Measurements from ENCODE around the gene MAP2K5.

The MAP2K5 gene

DNA sequence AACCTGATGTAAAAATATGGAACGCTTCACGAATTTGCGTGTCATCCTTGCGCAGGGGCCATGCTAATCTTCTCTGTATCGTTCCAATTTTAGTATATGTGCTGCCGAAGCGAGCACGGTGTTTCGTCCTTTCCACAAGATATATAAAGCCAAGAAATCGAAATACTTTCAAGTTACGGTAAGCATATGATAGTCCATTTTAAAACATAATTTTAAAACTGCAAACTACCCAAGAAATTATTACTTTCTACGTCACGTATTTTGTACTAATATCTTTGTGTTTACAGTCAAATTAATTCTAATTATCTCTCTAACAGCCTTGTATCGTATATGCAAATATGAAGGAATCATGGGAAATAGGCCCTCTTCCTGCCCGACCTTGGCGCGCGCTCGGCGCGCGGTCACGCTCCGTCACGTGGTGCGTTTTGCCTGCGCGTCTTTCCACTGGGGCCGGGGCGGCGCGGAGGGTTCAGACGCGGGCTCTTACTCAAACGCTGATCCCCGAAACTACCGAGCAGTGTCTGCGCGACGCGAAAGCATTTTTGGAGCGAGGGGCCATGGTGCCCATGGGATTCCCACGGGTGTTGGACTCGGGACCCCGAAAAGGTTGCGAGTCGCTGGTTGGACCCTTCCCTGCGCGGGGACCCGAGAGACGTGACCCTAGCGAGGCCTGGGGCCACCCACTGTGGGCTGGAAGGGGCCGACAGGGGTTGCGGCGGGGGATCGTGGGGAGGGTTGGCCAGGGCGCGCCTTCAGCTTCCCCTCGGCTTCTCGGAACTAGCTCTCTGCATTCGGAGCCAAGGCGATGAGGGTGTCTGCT lies 297.6 kb downstream of the MAP2K5 start, which contains the start of gene RNU6-1:
TSS of gene RNU6-1 (minus strand) at position 117 of the 820 bp plus-strand sequence.
- peak within 1 kb of the TSS; percentile 96 for H3K4me3 ChIP-seq (ENCODE audit: low read depth, low read length)
- peak; percentile 52 for DNase-seq (ENCODE audit: low read depth, low spot score)
- CTCF ChIA-PET, result interaction anchor here (0.8 to 5.7 kb wide), 7 partner anchors 9 to 383 kb away, joined by 3 to 149 read pairs (median 9); no protein-coding TSS in a partner anchor
- TF ChIP-seq, protein P1, sequence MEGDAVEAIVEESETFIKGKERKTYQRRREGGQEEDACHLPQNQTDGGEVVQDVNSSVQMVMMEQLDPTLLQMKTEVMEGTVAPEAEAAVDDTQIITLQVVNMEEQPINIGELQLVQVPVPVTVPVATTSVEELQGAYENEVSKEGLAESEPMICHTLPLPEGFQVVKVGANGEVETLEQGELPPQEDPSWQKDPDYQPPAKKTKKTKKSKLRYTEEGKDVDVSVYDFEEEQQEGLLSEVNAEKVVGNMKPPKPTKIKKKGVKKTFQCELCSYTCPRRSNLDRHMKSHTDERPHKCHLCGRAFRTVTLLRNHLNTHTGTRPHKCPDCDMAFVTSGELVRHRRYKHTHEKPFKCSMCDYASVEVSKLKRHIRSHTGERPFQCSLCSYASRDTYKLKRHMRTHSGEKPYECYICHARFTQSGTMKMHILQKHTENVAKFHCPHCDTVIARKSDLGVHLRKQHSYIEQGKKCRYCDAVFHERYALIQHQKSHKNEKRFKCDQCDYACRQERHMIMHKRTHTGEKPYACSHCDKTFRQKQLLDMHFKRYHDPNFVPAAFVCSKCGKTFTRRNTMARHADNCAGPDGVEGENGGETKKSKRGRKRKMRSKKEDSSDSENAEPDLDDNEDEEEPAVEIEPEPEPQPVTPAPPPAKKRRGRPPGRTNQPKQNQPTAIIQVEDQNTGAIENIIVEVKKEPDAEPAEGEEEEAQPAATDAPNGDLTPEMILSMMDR (IDR thresholded peaks at IDR 0.05; ENCODE audit: insufficient read depth, low read length, missing control alignments), result no peak
- POLR2A ChIA-PET, result interaction anchor here (1.2 kb wide), 1 partner anchor 10 kb away, joined by 4 read pairs; no protein-coding TSS in a partner anchor

DNA sequence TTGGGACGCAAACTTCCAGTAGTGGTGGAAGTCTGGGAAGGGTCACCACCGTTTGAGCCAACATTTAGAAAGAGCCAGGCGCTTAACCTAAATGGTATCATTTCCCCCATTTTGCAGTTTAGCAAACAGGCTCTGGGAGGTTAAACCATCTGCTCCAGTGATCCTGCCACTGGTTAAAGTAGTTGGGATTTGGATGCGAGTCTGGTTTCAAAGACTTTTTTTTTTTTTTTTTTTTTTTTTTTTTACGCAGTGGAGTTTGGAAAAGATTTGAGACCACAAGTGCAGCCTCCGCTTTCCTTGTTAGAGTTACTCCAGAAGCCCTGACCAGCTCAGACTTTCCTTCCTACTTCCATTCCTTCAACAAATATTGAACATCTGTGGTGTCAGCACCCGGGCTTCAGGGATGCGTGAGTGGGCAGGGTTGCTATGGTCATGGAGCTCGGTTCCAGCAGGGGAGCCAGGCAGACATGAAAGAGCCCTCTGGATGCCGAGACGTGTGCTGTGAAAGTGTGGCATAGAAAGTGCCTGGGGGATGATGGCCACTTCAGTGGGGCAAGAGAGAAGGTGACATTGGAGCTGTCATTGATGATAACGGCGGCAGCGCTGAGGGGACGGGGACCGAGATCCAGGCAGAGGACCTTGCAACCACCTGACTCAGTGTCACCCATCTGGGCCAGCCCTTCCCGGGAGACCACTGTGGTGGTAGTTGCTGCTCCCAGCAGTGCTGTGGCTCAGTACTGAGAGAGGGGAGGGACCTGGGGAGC lies 298.4 kb downstream of the MAP2K5 start:
- DNase-seq (ENCODE audit: low read depth, low spot score), result no peak
- TF ChIP-seq, protein P1 (IDR thresholded peaks at IDR 0.05; ENCODE audit: insufficient read depth, low read length, missing control alignments), result peak; percentile 4
- POLR2A ChIA-PET, result interaction anchor here (1.2 kb wide), 1 partner anchor 10 kb away, joined by 4 read pairs; no protein-coding TSS in a partner anchor
- H3K4me3 ChIP-seq (ENCODE audit: low read depth, low read length), result peak overlapping the region; percentile 96
- CTCF ChIA-PET, result interaction anchor here (0.8 to 2.3 kb wide), 8 partner anchors 10 to 384 kb away, joined by 3 to 15 read pairs (median 4); no protein-coding TSS in a partner anchor

DNA sequence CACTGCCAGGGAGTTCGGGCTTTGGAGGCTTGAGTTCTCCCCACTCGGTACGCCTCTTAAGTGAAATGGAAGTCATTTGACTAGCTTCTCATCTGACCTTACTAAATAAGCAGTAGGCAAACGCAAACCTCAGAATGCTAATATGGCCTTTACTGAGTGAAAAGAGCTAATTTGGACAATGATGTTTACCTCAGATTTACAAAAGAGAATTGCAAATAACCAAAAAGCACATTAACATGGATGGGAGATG lies 298.9 kb downstream of the MAP2K5 start:
- TF ChIP-seq, protein P1 (IDR thresholded peaks at IDR 0.05; ENCODE audit: insufficient read depth, low read length, missing control alignments), result no peak
- DNase-seq (ENCODE audit: low read depth, low spot score), result no peak
- CTCF ChIA-PET, result interaction anchor here (0.8 to 2.3 kb wide), 6 partner anchors 10 to 384 kb away, joined by 3 to 15 read pairs (median 4); no protein-coding TSS in a partner anchor
- peak overlapping the region; percentile 96 for H3K4me3 ChIP-seq (ENCODE audit: low read depth, low read length)
- POLR2A ChIA-PET, result interaction anchor here (1.2 kb wide), 1 partner anchor 9 kb away, joined by 4 read pairs; no protein-coding TSS in a partner anchor

DNA sequence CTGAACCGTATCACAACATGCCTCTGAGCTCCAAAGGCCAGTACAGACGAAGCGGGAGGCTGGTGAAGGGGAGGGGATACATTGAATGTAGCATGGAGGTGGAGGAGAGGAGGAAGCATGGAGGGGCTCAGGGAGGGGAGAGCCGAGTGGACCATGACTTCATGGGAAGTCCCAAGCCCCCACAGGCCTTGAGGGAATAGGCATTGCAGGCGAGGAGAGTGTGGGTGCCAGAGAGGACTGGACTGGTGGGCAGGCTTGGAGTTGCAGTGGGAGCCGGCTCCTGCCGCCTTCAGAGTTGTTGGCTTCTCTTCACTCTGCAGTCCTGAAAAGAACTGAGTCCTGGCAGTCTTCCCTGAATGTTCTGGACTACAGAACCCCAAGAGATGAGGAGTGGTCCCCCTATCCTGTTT lies 300.6 kb downstream of the MAP2K5 start:
- ChIA-PET POLR2A (no interaction called here), CTCF (interaction anchor here (1.0 to 1.5 kb wide), 2 partner anchors 10 to 368 kb away, joined by 3 to 4 read pairs; no protein-coding TSS in a partner anchor)
- DNase-seq (ENCODE audit: low read depth, low spot score), result no peak
- H3K4me3 ChIP-seq (ENCODE audit: low read depth, low read length), result no peak overlapping the region
- TF ChIP-seq, protein P1 (IDR thresholded peaks at IDR 0.05; ENCODE audit: insufficient read depth, low read length, missing control alignments), result no peak

DNA sequence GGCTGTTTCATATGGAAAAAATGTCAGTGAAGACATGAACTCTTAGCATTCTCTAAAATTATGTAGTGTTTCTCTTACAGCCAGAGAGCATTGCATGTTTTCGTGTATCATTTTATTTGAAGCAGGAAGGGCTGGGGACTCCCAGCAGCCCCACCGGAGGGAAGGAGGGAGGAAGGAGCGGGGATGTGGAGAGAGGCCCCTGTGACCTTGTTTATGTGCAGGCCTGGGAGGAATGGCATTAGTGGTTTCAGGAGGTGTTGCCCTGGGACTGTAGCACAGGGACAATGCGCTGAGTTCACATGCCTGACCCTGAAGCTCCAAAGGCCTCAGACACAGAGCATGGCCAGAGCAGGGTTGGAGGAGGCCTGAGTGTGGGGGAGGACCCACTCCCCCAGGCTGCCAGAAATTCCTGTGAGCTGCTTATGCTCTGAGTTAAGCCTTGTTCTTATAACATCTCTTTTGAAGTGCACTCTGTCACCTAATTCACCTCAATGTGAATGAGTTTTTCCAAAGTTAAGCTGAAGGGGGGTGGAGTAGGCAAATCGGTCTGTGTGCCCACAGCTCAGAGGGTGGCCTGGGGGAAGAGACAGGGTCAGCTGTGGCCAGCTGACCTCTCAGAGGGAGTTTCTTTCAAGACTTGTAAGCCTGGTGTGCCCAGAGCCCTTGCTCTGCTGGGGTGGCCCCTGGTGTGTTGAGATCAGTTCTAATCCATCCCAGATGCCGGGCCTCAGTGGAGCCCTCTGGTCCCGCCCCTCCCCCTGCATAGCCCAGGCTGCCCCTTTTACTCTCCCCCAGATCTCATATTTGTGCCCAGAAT lies 301.3 kb downstream of the MAP2K5 start:
- no peak for DNase-seq (ENCODE audit: low read depth, low spot score)

More for the DNA sequence above, 301.3 kb downstream of the MAP2K5 start:
- CTCF ChIA-PET, result interaction anchor here (1.0 to 3.0 kb wide), 3 partner anchors 9 to 367 kb away, joined by 3 to 15 read pairs (median 4); no protein-coding TSS in a partner anchor
- POLR2A ChIA-PET, result no interaction called here
- TF ChIP-seq, protein P1 (IDR thresholded peaks at IDR 0.05; ENCODE audit: insufficient read depth, low read length, missing control alignments), result no peak
- H3K4me3 ChIP-seq (ENCODE audit: low read depth, low read length), result no peak overlapping the region

Data from AG04449 (cell line).